GM13976 (cell line): ENCODE results near the gene ARHGEF5.
"Not testable (repeated sequence)": the region's sequence is repeated elsewhere in the genome, so short reads cannot be mapped to it uniquely, and the experiment has no call there.

Source experiments
- DNase-seq: peaks from one replicate; pipeline ENCODE4 v3.0.0; 2012; ENCODE audit warnings: low spot score
- in situ Hi-C: fragments of 300-500 bp; cut with MboI; formaldehyde crosslinking; loops from one replicate; pipeline ENCODE4 v1.12.0; 2022; ENCODE audit warnings: low sequenced_read_pairs, mixed read lengths, inconsistent platforms; ENCODE audit not compliant: unreplicated experiment
- TF ChIP-seq, protein P1 (sequence below): IDR thresholded peaks from 2 replicates; pipeline ENCODE4 v1.5.1; 2012; ENCODE audit warnings: borderline replicate concordance, mild to moderate bottlenecking; ENCODE audit not compliant: insufficient read depth; ENCODE audit errors: extremely low read depth, missing control alignments, control extremely low read depth

Gene ARHGEF5

DNA sequence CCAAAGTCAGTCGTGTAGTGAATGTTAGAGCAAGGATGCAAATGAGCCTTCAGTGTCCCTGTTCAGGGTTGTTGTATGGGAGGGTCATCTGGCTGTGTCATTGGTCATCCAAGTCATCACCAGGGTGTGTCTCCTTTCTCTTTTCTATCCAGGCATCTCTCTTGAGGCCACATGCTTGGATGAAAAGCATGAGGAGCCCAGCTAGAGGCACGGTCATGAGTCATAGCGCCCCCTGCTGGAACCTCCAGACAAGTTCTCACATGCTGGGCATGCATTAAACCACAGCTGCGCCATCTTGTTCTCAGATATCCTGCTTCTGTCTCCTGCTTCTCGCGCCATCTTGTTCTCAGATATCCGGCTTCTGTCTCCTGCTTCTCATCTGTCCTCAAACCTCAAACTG lies 14.0 kb downstream of the ARHGEF5 start:
- DNase-seq, in situ Hi-C loops: not testable (repeated sequence)

DNA sequence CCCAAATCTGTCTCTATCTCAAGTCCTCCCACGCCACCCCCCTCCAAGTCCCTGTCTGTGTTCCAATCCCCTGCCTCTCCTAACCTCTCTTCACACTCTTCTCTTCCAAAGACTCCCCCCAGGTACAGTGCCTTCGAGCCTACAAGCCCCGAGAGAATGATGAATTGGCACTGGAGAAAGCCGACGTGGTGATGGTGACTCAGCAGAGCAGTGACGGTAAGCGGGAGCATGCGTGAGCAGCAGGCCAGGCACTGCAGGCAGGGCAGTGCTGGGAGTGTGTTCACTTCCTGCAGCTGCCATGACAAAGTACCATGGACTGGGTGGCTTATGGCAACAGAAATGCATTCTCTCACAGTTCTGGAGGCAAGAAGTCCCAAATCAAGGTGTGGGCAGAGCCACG lies 23.4 kb downstream of the ARHGEF5 start:
- DNase-seq: no peak
- in situ Hi-C loops: no loop called here

DNA sequence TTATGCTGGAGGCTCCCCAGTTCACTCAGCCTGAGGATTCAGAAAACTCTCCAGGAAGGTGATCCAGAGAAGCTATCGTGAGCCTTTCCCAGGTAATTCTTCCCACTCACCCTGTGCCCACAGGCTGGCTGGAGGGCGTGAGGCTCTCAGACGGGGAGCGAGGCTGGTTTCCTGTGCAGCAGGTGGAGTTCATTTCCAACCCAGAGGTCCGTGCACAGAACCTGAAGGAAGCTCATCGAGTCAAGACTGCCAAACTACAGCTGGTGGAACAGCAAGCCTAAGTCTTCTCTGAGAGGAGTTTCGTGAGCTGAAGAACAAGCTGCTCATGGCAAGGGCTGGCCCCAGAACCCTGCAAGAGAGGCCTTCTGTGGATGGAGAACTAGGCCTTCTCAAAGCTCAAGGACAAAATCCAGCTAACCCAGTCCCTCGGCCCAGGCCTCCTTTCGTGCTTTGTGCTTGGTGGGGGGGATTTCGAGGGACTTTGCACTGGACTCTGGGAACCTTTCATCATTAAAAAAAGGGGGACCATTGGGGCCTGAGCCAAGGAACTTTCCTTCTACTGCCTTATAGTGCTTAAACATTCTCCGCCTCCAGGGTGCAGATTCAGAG lies 24.7 kb downstream of the ARHGEF5 start:
- TF ChIP-seq, protein P1, sequence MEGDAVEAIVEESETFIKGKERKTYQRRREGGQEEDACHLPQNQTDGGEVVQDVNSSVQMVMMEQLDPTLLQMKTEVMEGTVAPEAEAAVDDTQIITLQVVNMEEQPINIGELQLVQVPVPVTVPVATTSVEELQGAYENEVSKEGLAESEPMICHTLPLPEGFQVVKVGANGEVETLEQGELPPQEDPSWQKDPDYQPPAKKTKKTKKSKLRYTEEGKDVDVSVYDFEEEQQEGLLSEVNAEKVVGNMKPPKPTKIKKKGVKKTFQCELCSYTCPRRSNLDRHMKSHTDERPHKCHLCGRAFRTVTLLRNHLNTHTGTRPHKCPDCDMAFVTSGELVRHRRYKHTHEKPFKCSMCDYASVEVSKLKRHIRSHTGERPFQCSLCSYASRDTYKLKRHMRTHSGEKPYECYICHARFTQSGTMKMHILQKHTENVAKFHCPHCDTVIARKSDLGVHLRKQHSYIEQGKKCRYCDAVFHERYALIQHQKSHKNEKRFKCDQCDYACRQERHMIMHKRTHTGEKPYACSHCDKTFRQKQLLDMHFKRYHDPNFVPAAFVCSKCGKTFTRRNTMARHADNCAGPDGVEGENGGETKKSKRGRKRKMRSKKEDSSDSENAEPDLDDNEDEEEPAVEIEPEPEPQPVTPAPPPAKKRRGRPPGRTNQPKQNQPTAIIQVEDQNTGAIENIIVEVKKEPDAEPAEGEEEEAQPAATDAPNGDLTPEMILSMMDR: no peak
- in situ Hi-C loops: no loop called here
- DNase-seq: no peak

More for the DNA sequence above, 23.4 kb downstream of the ARHGEF5 start:
- TF ChIP-seq, protein P1: no peak

DNA sequence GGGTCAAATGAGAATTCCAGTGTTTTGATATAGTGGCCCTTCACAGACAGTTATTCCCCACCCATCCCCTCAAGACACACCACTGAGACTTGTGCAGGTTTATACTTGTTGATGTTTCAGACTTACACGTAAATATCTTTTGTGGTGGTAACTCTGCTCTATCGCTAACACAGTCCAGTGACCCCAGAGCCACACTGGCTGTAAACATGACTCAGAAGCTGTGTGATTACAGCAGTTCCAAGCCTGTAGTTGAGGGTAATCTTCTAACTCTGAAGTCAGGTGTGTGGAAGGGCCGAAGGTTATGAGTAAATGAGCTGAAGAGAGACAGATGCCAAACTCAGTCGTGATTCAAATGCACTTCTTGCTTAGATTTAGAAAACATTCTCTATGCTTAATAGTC lies 28.9 kb downstream of the ARHGEF5 start:
- no peak for DNase-seq
- TF ChIP-seq, protein P1: no peak
- in situ Hi-C loops: no loop called here

DNA sequence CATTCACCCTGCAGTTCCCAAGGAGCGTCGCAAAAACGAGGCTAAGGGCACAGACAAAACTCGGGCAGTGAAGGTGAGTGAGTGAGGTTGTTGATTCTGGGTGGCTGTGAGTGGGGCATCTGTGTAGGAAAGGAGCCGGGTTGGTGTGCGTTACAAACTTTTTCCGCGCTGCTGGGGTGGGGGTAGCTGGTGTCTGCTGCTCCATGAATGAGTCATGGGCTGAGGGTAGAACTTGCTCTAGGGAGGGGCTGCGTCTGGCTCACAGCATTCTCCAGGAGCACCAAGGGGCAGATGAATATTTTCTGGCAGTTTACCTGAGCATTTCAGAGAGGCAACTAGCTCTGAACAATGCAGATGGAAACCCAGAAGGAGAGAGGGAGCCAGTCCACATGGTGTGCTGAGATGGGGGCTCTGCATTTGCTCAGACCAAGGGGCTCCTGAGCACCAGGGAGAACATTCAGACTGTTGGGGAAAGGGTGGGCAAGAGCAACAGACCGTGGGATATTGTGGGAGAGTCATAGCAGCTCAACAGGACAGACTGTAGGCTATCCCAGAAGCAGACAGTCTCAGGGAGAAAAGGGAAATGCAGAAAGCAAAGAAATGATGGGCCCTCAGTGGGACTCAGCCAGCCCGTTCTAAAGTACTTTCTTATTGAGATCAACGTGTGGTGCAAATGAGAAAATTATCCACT lies 29.5 kb downstream of the ARHGEF5 start:
- in situ Hi-C loops: no loop called here
- TF ChIP-seq, protein P1: no peak
- no peak for DNase-seq

DNA sequence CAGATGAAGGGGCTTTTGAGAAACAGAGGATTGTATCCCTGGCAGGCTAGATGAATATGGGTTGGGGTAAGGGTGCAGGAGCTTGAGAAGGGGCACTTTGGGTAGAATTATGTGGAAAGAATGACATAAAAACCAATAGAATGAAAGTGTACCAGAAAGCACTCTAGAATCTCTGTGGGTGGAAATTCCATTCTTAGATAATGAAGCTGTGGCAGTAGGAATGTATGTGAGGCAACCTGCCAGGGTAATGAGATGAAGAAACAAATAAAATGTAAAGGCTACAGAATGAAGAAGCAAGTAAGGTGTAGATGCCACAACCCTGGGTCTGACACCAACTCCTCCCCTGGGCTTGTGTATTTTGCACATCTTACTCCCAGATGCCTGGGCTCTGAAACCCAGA lies 31.5 kb downstream of the ARHGEF5 start:
- DNase-seq: no peak
- TF ChIP-seq, protein P1: no peak
- in situ Hi-C loops: no loop called here

DNA sequence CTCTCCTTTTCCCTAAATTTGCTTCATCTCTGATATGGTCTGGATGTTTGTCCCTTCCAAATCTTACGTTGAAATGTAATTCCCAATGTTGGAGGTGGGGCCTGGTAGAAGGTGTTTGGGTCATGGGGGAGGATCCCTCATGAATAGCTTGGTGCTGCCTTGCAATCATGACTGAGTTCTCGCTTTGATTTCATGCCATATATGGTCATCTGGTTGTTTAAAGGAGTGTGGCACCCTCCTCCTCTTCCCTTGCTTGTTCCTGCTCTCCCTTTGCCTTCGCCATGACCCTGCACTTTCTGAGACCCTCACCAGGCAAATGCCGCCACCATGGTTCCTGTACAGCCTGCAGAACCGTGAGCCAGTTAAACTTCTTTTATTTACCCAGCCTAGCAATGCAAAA lies 33.7 kb downstream of the ARHGEF5 start:
- DNase-seq: no peak
- in situ Hi-C loops: no loop called here
- TF ChIP-seq, protein P1: no peak
